Activated CD4-positive, alpha-beta memory T cell treated with anti-CD3 and anti-CD28 coated beads for 36 hours (primary cell): ENCODE data around the gene TBXT. TPM values are rescaled to one million over a fixed set of nuclear protein-coding genes. Genes with fewer than 3 reads are reported as not detected.

Experiments
- CTCF ChIA-PET: fragments of 350-600 bp; sonication (Branson Sonifier 250); formaldehyde crosslinking; loops from one replicate; lab custom pipeline; 2021; ENCODE audit warnings: antibody characterized with exemption, inconsistent platforms; lab: Charles Lee
- POLR2A ChIA-PET: fragments of 350-600 bp; sonication (Branson Sonifier 250); formaldehyde crosslinking; loops from one replicate; lab custom pipeline; 2021; ENCODE audit warnings: antibody characterized with exemption; lab: Charles Lee
- DNase-seq: peaks from one replicate; pipeline ENCODE4 v3.0.0-alpha.2; 2020
- H3K27ac Mint-ChIP-seq: one replicate; pipeline ENCODE4 v1.8.0; 2021; ENCODE audit warnings: mixed read lengths
- H3K27me3 Mint-ChIP-seq: one replicate; pipeline ENCODE4 v1.8.0; 2021; ENCODE audit warnings: mixed read lengths
- H3K36me3 Mint-ChIP-seq: one replicate; pipeline ENCODE4 v1.8.0; 2021; ENCODE audit warnings: mixed read lengths
- H3K4me1 Mint-ChIP-seq: one replicate; pipeline ENCODE4 v1.8.0; 2021; ENCODE audit warnings: low read depth, mixed read lengths
- H3K4me3 Mint-ChIP-seq: one replicate; pipeline ENCODE4 v1.8.0; 2021; ENCODE audit warnings: mild to moderate bottlenecking, mixed read lengths
- H3K9me3 Mint-ChIP-seq: one replicate; pipeline ENCODE4 v1.8.0; 2021; ENCODE audit warnings: mixed read lengths
- intact Hi-C: fragments of 100-400 bp; cut with micrococcal nuclease; formaldehyde crosslinking; loops from one replicate; pipeline ENCODE4 v1.15.1; 2023
- total RNA-seq, 2 experiments: library from RNA; stranded (reverse); gene quantifications; one replicate each; pipeline ENCODE4 v1.2.3, GENCODE V29; 2021

Gene TBXT
- not detected for total RNA-seq

DNA sequence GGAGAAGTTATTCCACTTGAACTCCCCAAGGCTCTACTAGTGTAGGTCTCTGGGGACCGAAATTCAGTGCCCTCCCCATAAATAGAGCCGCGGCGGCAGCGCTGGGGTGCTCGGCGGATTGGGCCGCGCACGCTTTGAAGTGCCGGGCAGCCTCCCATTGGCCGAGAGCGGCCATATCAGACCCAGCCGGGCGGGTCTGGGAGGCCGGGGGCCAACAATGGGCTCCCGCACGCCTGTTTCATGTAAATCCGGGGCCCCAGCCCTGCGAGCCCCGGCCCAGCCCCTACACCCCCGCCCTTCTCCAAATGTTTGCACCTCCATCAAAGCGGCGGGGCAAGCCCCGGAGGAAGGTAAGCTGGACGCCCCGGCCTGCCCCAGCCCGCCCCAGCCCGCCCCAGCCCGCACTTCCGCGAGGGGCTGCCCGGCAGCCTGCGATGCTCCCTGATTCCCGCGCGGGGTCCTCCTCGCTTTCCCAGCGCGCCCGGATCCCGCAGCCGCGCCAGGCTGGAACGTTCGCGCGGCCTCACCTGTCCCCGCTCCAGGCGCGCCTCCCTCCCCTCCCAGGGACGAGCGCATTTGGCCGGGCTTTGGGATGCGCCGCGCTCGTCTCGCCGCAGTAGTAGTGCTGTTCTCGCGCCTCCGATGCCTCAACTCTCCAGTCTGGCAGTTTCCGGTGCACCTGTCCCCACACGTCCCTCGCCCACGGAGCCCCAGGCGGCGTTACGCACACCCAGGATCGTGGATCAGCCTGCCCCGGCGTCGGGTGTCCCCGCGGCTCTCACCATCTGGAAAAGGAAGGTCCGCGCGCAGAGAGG lies at the start of gene TBXT:
TBXT (minus strand) TSS at position 51 of the 815 bp plus-strand sequence. CDS start 260 bp downstream, outside the sequence.
- DNase-seq, result peak; percentile 21
- no peak within 1 kb of the TSS for H3K27ac Mint-ChIP-seq
- peaks cover 7% of the 10 kb centered on the region for H3K4me1 Mint-ChIP-seq
- ChIA-PET CTCF (no interaction called here), POLR2A (no interaction called here)
- no peaks in the 10 kb centered on the region for H3K9me3 Mint-ChIP-seq
- peaks cover 54% of the 10 kb centered on the region for H3K27me3 Mint-ChIP-seq
- peaks cover 2% of the 10 kb centered on the region for H3K36me3 Mint-ChIP-seq
- peak within 1 kb of the TSS; percentile 64 for H3K4me3 Mint-ChIP-seq
- intact Hi-C loops, result no loop called here

DNA sequence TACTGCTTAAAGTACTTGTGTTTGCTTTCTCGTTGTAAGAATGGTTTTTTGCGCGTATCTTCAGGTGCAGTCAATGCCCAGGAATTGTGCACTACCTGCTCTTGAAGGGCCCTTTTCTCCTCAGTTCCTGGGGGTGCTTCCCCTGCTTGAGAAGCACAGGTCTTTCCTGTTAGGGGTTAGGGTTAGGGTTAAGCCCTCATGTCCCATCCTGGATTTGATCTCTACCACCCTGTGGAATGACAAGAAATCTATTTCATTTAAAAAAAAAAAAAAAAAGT lies 39.6 kb upstream of the TBXT start:
- Mint-ChIP-seq H3K4me3 (no peak overlapping the region), H3K4me1 (no peaks in the 10 kb centered on the region), H3K36me3 (no peaks in the 10 kb centered on the region), H3K27me3 (peaks cover 11% of the 10 kb centered on the region), H3K27ac (no peak overlapping the region), H3K9me3 (peaks cover 2% of the 10 kb centered on the region)
- no peak for DNase-seq
- ChIA-PET CTCF (no interaction called here), POLR2A (no interaction called here)
- intact Hi-C loops, result no loop called here

DNA sequence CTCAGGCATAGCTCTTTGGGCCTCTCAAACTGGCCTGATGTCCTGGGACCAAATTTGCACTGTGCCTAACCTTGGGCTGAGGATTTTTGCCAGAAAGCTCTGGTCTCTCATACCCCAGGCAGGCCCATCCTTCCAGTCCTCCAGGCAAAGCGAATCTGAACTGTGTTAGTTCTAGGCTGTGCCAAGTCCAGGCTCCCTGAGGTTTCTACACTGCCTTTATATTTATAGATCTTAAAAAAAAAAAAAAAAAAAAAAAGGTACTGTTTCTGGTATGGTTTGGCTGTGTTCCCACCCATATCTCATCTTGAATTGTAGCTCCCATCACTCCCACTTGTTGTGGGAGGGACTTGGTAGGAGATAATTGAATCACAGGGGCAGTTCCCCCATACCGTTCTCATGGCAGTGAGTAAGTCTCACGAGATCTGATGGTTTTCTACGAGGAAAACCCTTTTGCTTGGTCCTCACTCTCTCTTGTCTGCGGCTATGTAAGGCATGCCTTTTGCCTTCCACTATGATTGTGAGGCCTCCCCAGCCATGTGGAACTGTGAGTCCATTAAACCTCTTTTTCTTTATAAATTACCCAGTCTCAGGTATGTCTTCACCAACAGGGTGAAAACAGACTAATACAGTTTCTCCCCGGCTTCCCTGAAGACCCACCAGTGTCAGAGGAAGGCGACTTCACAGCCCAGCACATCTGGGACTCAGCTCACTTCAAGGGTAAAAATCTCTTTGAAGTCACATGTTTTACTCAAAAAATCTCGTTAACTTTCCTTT lies 39.0 kb upstream of the TBXT start:
- CTCF ChIA-PET, result no interaction called here
- DNase-seq, result no peak
- Mint-ChIP-seq H3K27me3 (peaks cover 11% of the 10 kb centered on the region), H3K4me3 (no peak overlapping the region), H3K9me3 (no peaks in the 10 kb centered on the region), H3K27ac (no peak overlapping the region), H3K36me3 (no peaks in the 10 kb centered on the region), H3K4me1 (no peaks in the 10 kb centered on the region)
- POLR2A ChIA-PET, result no interaction called here
- intact Hi-C loops, result no loop called here

- H3K36me3 Mint-ChIP-seq, result no peaks in the 10 kb centered on the region
- H3K27ac Mint-ChIP-seq, result no peak overlapping the region
- H3K27me3 Mint-ChIP-seq, result peaks cover 11% of the 10 kb centered on the region
- H3K4me1 Mint-ChIP-seq, result no peaks in the 10 kb centered on the region
- no peak overlapping the region for H3K4me3 Mint-ChIP-seq
- H3K9me3 Mint-ChIP-seq, result no peaks in the 10 kb centered on the region
- ChIA-PET CTCF (no interaction called here), POLR2A (no interaction called here)
- DNase-seq, result no peak
- intact Hi-C loops, result no loop called here
Measured at GRCh38 chr6:166206066-166206465, 38.4 kb upstream of the TBXT start.

DNA sequence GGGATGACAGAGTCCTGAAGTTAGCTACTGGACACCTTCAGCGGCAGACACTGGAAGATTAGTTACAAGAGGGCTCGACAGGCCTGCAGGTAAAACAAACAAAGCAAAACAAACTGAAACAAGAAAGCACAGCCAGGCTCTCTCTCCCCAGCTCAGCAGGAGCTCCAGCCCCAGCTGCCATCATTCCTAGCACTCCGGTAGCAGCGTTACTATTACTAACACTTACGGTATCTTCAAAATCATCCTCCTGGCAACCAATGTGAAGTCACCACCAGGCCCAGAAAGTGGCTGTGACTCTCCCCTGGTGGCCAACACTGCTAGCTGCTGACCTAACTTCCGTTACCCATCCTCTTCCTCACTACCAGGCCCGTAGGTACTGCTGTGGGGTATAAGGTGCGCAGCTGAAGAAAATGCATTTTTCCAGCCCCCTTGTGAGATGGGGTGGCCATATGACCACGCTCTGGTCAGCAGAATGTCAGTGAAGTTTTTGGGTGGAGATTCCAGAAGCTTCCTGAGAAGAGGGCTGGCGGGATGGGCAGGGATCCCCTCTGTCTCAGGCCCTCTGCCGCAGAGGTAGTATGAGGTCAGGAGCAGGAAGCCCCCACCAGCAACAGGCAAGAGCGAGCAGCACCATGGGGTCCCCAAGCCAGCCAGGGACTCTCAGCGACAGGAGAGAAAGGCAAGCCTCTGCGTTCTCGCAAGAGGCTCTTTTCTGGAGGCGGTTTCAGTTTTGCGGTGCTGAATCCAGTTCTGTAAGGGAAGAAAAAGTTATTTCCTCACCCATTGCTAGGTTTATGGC lies 37.4 kb upstream of the TBXT start:
- POLR2A ChIA-PET, result no interaction called here
- Mint-ChIP-seq H3K4me3 (no peak overlapping the region), H3K27ac (no peak overlapping the region)

GRCh38 chr6:166203641-166204222 lies 36.1 kb upstream of the TBXT start:
- POLR2A ChIA-PET, result no interaction called here
- no peak for DNase-seq
- intact Hi-C loops, result no loop called here
- no peak overlapping the region for H3K27ac Mint-ChIP-seq
- no peaks in the 10 kb centered on the region for H3K9me3 Mint-ChIP-seq
- no peaks in the 10 kb centered on the region for H3K36me3 Mint-ChIP-seq
- H3K27me3 Mint-ChIP-seq, result peaks cover 8% of the 10 kb centered on the region
- CTCF ChIA-PET, result no interaction called here
- H3K4me3 Mint-ChIP-seq, result no peak overlapping the region
- no peaks in the 10 kb centered on the region for H3K4me1 Mint-ChIP-seq

More for the DNA sequence above, 37.4 kb upstream of the TBXT start:
- no peaks in the 10 kb centered on the region for H3K4me1 Mint-ChIP-seq
- CTCF ChIA-PET, result interaction anchor here (0.9 kb wide), 1 partner anchor 30 kb away, joined by 3 read pairs; no protein-coding TSS in a partner anchor
- no peak for DNase-seq
- peaks cover 11% of the 10 kb centered on the region for H3K27me3 Mint-ChIP-seq
- H3K36me3 Mint-ChIP-seq, result no peaks in the 10 kb centered on the region
- no peaks in the 10 kb centered on the region for H3K9me3 Mint-ChIP-seq
- intact Hi-C loops, result no loop called here

DNA sequence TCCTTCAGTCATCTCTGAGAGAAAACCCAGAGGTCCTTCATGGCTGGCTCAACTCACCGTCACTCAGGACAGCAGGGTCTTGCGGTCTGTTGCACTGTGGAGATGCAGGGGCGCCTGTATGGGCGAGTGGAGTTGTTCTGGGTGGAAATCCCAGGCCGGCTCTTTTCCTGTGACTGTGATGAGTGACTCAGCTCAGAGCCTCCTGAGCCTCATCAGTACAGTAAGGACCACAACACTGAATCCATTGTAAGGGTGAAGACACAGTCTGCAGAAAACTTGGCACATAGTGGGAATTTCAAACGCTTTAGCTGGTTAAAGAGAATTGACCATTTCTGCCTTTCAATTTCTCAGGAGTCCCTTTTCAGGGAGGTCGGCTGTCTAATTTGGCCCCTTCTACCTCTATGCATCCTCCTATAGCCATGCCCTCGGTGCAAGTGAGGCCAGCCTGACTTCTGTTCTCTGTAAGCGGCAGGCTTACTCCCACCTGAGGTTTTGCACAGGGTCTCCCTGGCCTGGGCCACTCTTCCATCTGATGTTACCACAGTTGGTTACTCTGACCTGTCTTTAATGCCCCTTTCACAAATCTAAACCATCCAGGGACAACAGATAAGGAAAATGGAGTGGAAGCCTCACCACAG lies 35.5 kb upstream of the TBXT start:
- H3K4me1 Mint-ChIP-seq, result no peaks in the 10 kb centered on the region
- no peak overlapping the region for H3K27ac Mint-ChIP-seq
- H3K36me3 Mint-ChIP-seq, result no peaks in the 10 kb centered on the region
- H3K27me3 Mint-ChIP-seq, result peaks cover 6% of the 10 kb centered on the region
- CTCF ChIA-PET, result no interaction called here
- DNase-seq, result no peak
- no peaks in the 10 kb centered on the region for H3K9me3 Mint-ChIP-seq
- POLR2A ChIA-PET, result no interaction called here
- intact Hi-C loops, result no loop called here
- no peak overlapping the region for H3K4me3 Mint-ChIP-seq

DNA sequence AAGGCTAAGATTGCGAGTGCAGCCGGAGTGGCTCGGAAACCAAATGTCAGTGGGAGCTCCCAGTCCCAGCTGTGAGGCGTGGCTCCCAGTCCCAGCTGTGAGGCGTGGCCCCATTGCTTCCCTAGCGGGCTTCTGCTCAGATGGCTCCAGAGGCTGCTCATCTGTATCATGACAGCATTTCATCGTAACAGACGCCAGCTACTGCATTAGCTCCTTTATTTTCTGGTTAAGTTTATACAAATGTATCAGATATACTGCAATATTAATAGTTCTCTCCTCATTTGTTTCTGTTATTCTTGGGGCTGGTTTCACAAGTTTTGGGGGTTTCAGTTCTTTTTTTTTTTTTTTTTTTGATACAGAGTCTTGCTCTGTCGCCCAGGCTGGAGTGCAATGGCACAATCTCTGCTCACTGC lies 34.7 kb upstream of the TBXT start:
- intact Hi-C loops, result no loop called here
- DNase-seq, result no peak
- Mint-ChIP-seq H3K4me1 (no peaks in the 10 kb centered on the region), H3K4me3 (no peak overlapping the region), H3K9me3 (no peaks in the 10 kb centered on the region), H3K36me3 (no peaks in the 10 kb centered on the region), H3K27ac (no peak overlapping the region), H3K27me3 (peaks cover 6% of the 10 kb centered on the region)
- ChIA-PET POLR2A (no interaction called here), CTCF (no interaction called here)

- Mint-ChIP-seq H3K4me1 (no peaks in the 10 kb centered on the region), H3K27me3 (peaks cover 6% of the 10 kb centered on the region), H3K9me3 (no peaks in the 10 kb centered on the region), H3K4me3 (no peak overlapping the region), H3K27ac (no peak overlapping the region), H3K36me3 (no peaks in the 10 kb centered on the region)
- DNase-seq, result no peak
- intact Hi-C loops, result no loop called here
- POLR2A ChIA-PET, result no interaction called here
- CTCF ChIA-PET, result no interaction called here
Measured at GRCh38 chr6:166201878-166202277, 34.2 kb upstream of the TBXT start.

GRCh38 chr6:166197361-166197760 lies 29.7 kb upstream of the TBXT start:
- no peak for DNase-seq
- ChIA-PET CTCF (no interaction called here), POLR2A (no interaction called here)
- H3K9me3 Mint-ChIP-seq, result no peaks in the 10 kb centered on the region
- H3K4me3 Mint-ChIP-seq, result no peak overlapping the region
- intact Hi-C loops, result no loop called here
- H3K27me3 Mint-ChIP-seq, result peaks cover 3% of the 10 kb centered on the region
- H3K4me1 Mint-ChIP-seq, result no peaks in the 10 kb centered on the region
- H3K36me3 Mint-ChIP-seq, result no peaks in the 10 kb centered on the region
- H3K27ac Mint-ChIP-seq, result no peak overlapping the region

- CTCF ChIA-PET, result no interaction called here
- no peak overlapping the region for H3K4me3 Mint-ChIP-seq
- intact Hi-C loops, result no loop called here
- H3K9me3 Mint-ChIP-seq, result no peaks in the 10 kb centered on the region
- POLR2A ChIA-PET, result no interaction called here
- no peaks in the 10 kb centered on the region for H3K4me1 Mint-ChIP-seq
- H3K27ac Mint-ChIP-seq, result no peak overlapping the region
- H3K27me3 Mint-ChIP-seq, result peaks cover 3% of the 10 kb centered on the region
- H3K36me3 Mint-ChIP-seq, result no peaks in the 10 kb centered on the region
- DNase-seq, result no peak
Measured at GRCh38 chr6:166195860-166196238, 28.2 kb upstream of the TBXT start.
